K562 (cell line): ENCODE results near the gene RBM19. TPM values are rescaled to one million over a fixed set of nuclear protein-coding genes. Genes with fewer than 3 reads are reported as not detected.

Experiments used
- ATAC-seq: fragments of 200-7000 bp; cut with Tn5 transposase; 3 replicates; pipeline ENCODE4 v1.9.1; 2020; ENCODE audit warnings: moderate library complexity
- BruUV-seq: library from RNA; stranded (reverse); fragments of 400-500 nt; replicated peaks from 2 replicates; lab custom pipeline; 2021; lab: Mats Ljungman, UMichigan
- CTCF ChIA-PET: fragments of 300-600 bp; formaldehyde crosslinking; extraction: SDS; loops from one replicate; lab custom pipeline; 2021; ENCODE audit warnings: low intra/inter-chr PET ratio; lab: Yijun Ruan, JAX
- POLR2A ChIA-PET: fragments of 300-600, 350-650 bp; sonication (Branson Sonifier 250); formaldehyde crosslinking; extraction: SDS; loops from one replicate; lab custom pipeline; 2021; ENCODE audit warnings: antibody characterized with exemption, inconsistent platforms; lab: Yijun Ruan, JAX
- DNase-seq, 4 experiments: peaks; one replicate each; pipeline versions ENCODE4 v3.0.0 to v3.0.0-alpha.2; 2011 to 2018; ENCODE audit warnings: low spot score in 3 of 4, mixed read lengths in 3 of 4; ENCODE audit errors: extremely low read depth in 1 of 4
- FAIRE-seq: peaks from 2 replicates; lab custom pipeline; 2011; peaks lifted over from hg19 to GRCh38; lab: Jason Lieb, UNC
- H2AFZ ChIP-seq: 2 replicates; pipeline ENCODE4 v1.6.0; 2011; ENCODE audit warnings: low read depth, low read length, control low read depth, inconsistent platforms
- H3K27ac ChIP-seq: fragments of 200-600 bp; 3 replicates; pipeline ENCODE4 v1.8.0; 2011; ENCODE audit warnings: low read depth, mild to moderate bottlenecking, control low read depth, inconsistent platforms, low read length, moderate library complexity, mixed read lengths; ENCODE audit errors: extremely low read depth
- H3K27me3 ChIP-seq, 2 experiments: fragments of 300-600 bp in 1 of 2; 2 replicates in 1 of 2; 3 replicates in 1 of 2; pipeline versions ENCODE4 v1.6.0 to v1.8.0; 2011; ENCODE audit warnings: inconsistent platforms in 2 of 2, low read length in 2 of 2, mild to moderate bottlenecking in 1 of 2, mixed read lengths in 1 of 2, moderate library complexity in 1 of 2; ENCODE audit not compliant: control insufficient read depth in 2 of 2, insufficient read depth in 2 of 2
- H3K36me3 ChIP-seq: fragments of 300-600 bp; 3 replicates; pipeline ENCODE4 v1.8.0; 2011; ENCODE audit warnings: mild to moderate bottlenecking, low read length, inconsistent platforms; ENCODE audit not compliant: control insufficient read depth, insufficient read depth
- H3K4me1 ChIP-seq, 2 experiments: fragments of 200-600 bp in 1 of 2; replicated peaks in 1 of 2; 2 replicates in 1 of 2; 3 replicates in 1 of 2; pipeline versions ENCODE4 v1.5.1 to v1.8.0; 2011; ENCODE audit warnings: inconsistent platforms in 2 of 2, low read length in 2 of 2, mild to moderate bottlenecking in 1 of 2, mixed read lengths in 1 of 2, moderate library complexity in 1 of 2; ENCODE audit not compliant: control insufficient read depth in 2 of 2, insufficient read depth in 2 of 2
- H3K4me2 ChIP-seq: 2 replicates; pipeline ENCODE4 v1.6.1; 2011; ENCODE audit warnings: low read length, control low read depth, inconsistent platforms, mixed read lengths; ENCODE audit not compliant: insufficient read depth
- H3K4me3 ChIP-seq: fragments of 200-600 bp; sonication (generic), shearing (Covaris generic); 2 replicates; pipeline ENCODE4 v1.5.1; 2016; ENCODE audit warnings: control low read depth, inconsistent platforms
- H3K79me2 ChIP-seq: fragments of 200-600 bp; 3 replicates; pipeline ENCODE4 v1.8.0; 2011; ENCODE audit warnings: low read length, inconsistent platforms; ENCODE audit not compliant: control insufficient read depth, insufficient read depth
- H3K9ac ChIP-seq, 2 experiments: 2 replicates each; pipeline versions ENCODE4 v1.6.0 to v1.6.1; 2011; ENCODE audit warnings: low read depth in 2 of 2, low read length in 2 of 2, control low read depth in 1 of 2, inconsistent platforms in 1 of 2, mild to moderate bottlenecking in 1 of 2, mixed read lengths in 1 of 2; ENCODE audit not compliant: insufficient read depth in 1 of 2
- H3K9me1 ChIP-seq: one replicate; pipeline ENCODE4 v1.6.0; 2011; ENCODE audit warnings: inconsistent platforms, mild to moderate bottlenecking, low read length, moderate library complexity; ENCODE audit not compliant: control insufficient read depth, insufficient read depth
- H3K9me3 ChIP-seq: replicated peaks from 2 replicates; pipeline ENCODE4 v1.5.1; 2011; ENCODE audit warnings: low read depth, low read length, inconsistent platforms; ENCODE audit not compliant: control insufficient read depth, insufficient read depth
- H4K20me1 ChIP-seq: replicated peaks from 2 replicates; pipeline ENCODE4 v1.6.1; 2011; ENCODE audit warnings: low read length, inconsistent platforms, mixed read lengths; ENCODE audit not compliant: control insufficient read depth, insufficient read depth
- ASH1L ChIP-seq: fragments of 450-650 bp; IDR thresholded peaks from 2 replicates; pipeline ENCODE4 v1.6.1; 2018; ENCODE audit warnings: borderline replicate concordance, mild to moderate bottlenecking, low read depth; ENCODE audit not compliant: partially characterized antibody
- GABPB1 ChIP-seq: sonication (generic); formaldehyde crosslinking; IDR thresholded peaks from 2 replicates; pipeline ENCODE4 v1.8.0; 2022; ENCODE audit warnings: mild to moderate bottlenecking, missing genetic modification reagents
- PHF20 ChIP-seq: fragments of 450-650 bp; IDR thresholded peaks from 2 replicates; pipeline ENCODE4 v1.6.1; 2018; ENCODE audit not compliant: partially characterized antibody
- POLR3A ChIP-seq: IDR thresholded peaks from 2 replicates; pipeline ENCODE4 v1.6.1; 2011; ENCODE audit warnings: borderline replicate concordance, mild to moderate bottlenecking, moderate library complexity; ENCODE audit not compliant: insufficient read length, insufficient read depth; ENCODE audit errors: extremely low read depth
- RBM34 ChIP-seq: fragments of 200-400 bp; formaldehyde crosslinking; IDR thresholded peaks from 2 replicates; pipeline ENCODE4 v1.6.1; 2018; ENCODE audit warnings: low read length, borderline replicate concordance; ENCODE audit not compliant: insufficient read depth
- SRSF1 ChIP-seq: fragments of 200-400 bp; formaldehyde crosslinking; IDR thresholded peaks from 2 replicates; pipeline ENCODE4 v1.6.1; 2017; ENCODE audit warnings: mild to moderate bottlenecking, low read depth, low read length, moderate library complexity
- ZNF444 ChIP-seq: fragments of 250-450 bp; sonication (Bioruptor Pico); IDR thresholded peaks from 2 replicates; pipeline ENCODE4 v1.4.0; 2020; ENCODE audit warnings: mild to moderate bottlenecking, moderate library complexity
- ZNF592 ChIP-seq: fragments of 450-650 bp; IDR thresholded peaks from 2 replicates; pipeline ENCODE4 v1.6.1; 2017; ENCODE audit warnings: antibody characterized with exemption, mild to moderate bottlenecking
- WGBS: fragments of 100-300 bp; shearing (Covaris generic); methylation state at CpG from one replicate; pipeline ENCODE4 v1.1.6; 2016; ENCODE audit warnings: low coverage, mixed read lengths; ENCODE audit not compliant: insufficient coverage; ENCODE audit errors: missing lambda C conversion rate; 5-methylcytosine and 5-hydroxymethylcytosine counted together
- in situ Hi-C: fragments of 300-500 bp; cut with MboI; formaldehyde crosslinking; loops from 4 replicates; pipeline ENCODE4 v1.15.0; 2018; ENCODE audit warnings: inconsistent platforms, mixed read lengths
- intact Hi-C: fragments of 100-400 bp; cut with micrococcal nuclease; formaldehyde crosslinking; loops from 2 replicates; pipeline ENCODE4 v1.14.2; 2022
- polyA plus RNA-seq, 8 experiments: library from polyadenylated mRNA; depleted of rRNA in 4 of 8; stranded (reverse) in 5 of 8; unstranded in 3 of 8; fragments of >200 nt; fragmentation: Nextera tagmentation in 2 of 8; fragmentation: Illumina TruSeq in 1 of 8; extraction: Ambion mirVana in 2 of 8; extraction: Trizol in 1 of 8; gene quantifications; 2 replicates each; pipeline versions ENCODE4 v1.2.1 to v1.2.3, GENCODE V29; 2011 to 2014; ENCODE audit warnings: inconsistent platforms in 1 of 8, missing spikeins in 1 of 8
- total RNA-seq, 7 experiments: library from RNA; depleted of rRNA in 6 of 7; stranded (reverse); fragments of >200 nt in 6 of 7; fragmentation: Illumina TruSeq in 2 of 7; extraction: Trizol in 2 of 7; gene quantifications; 2 replicates each; pipeline versions ENCODE4 v1.2.1 to v1.2.3, GENCODE V29; 2011 to 2021; ENCODE audit warnings: low replicate concordance in 1 of 7
- TF ChIP-seq, protein P1 (sequence below): sonication (generic); formaldehyde crosslinking; IDR thresholded peaks from 2 replicates; pipeline ENCODE4 v1.5.0; 2020; ENCODE audit warnings: missing genetic modification reagents
- TF ChIP-seq, protein P2 (sequence below): fragments of 250-450 bp; sonication (Bioruptor Pico); IDR thresholded peaks from 2 replicates; pipeline ENCODE4 v1.5.0; 2021; ENCODE audit warnings: mild to moderate bottlenecking, borderline replicate concordance

Gene RBM19
- total and polyA plus RNA-seq, 9 of the 15 experiments (the other 6 are each of a cell fraction or from before 2014, with no cell fraction given): 16.0 to 58.4 (median 37.9) TPM

- Histone ChIP-seq H3K27ac (no peak overlapping the region), H3K9ac (no peak overlapping the region), H4K20me1 (no peaks in the 10 kb centered on the region), H3K9me3 (no peaks in the 10 kb centered on the region), H3K4me3 (no peak overlapping the region), H3K36me3 (peaks cover 93% of the 10 kb centered on the region; the same call in 2 of the 3 replicates), H3K79me2 (no peaks in the 10 kb centered on the region), H2AFZ (no peak overlapping the region), H3K9me1 (peaks cover 4% of the 10 kb centered on the region), H3K27me3 (no peaks in the 10 kb centered on the region), H3K4me2 (no peak overlapping the region), H3K4me1 (peaks cover 20 to 21% of the 10 kb centered on the region in 2 experiments; a peak in 4 of 5 replicates)
- BruUV-seq: no TSS peak
- in situ Hi-C loops: no loop called here
- DNase-seq (no peak), ATAC-seq (no peak), FAIRE-seq (no peak)
- intact Hi-C loops: no loop called here
- ChIA-PET CTCF (no interaction called here), POLR2A (no interaction called here)
- TF ChIP-seq ZNF444 (CRISPR knock-in tag): no peak
- TF ChIP-seq, protein P1, sequence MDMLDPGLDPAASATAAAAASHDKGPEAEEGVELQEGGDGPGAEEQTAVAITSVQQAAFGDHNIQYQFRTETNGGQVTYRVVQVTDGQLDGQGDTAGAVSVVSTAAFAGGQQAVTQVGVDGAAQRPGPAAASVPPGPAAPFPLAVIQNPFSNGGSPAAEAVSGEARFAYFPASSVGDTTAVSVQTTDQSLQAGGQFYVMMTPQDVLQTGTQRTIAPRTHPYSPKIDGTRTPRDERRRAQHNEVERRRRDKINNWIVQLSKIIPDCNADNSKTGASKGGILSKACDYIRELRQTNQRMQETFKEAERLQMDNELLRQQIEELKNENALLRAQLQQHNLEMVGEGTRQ (CRISPR knock-in tag): no peak
- TF ChIP-seq ZNF592: no peak
- TF ChIP-seq PHF20: no peak
- TF ChIP-seq RBM34: no peak
- TF ChIP-seq POLR3A: no peak
- no peak for TF ChIP-seq GABPB1 (CRISPR knock-in tag)
- TF ChIP-seq, protein P2, sequence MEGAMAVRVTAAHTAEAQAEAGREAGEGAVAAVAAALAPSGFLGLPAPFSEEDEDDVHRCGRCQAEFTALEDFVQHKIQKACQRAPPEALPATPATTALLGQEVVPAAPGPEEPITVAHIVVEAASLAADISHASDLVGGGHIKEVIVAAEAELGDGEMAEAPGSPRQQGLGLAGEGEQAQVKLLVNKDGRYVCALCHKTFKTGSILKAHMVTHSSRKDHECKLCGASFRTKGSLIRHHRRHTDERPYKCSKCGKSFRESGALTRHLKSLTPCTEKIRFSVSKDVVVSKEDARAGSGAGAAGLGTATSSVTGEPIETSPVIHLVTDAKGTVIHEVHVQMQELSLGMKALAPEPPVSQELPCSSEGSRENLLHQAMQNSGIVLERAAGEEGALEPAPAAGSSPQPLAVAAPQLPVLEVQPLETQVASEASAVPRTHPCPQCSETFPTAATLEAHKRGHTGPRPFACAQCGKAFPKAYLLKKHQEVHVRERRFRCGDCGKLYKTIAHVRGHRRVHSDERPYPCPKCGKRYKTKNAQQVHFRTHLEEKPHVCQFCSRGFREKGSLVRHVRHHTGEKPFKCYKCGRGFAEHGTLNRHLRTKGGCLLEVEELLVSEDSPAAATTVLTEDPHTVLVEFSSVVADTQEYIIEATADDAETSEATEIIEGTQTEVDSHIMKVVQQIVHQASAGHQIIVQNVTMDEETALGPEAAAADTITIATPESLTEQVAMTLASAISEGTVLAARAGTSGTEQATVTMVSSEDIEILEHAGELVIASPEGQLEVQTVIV (CRISPR knock-in tag): no peak
- TF ChIP-seq SRSF1: no peak
- TF ChIP-seq ASH1L: no peak
- 92% methylated on average over 6 of the region's 8 CpGs for WGBS
These were observed 39.3 kb downstream of the RBM19 start for GRCh38 chr12:113926788-113927187.
